Measurements from ENCODE around the gene AOC2.
"Not testable (repeated sequence)": the region's sequence is repeated elsewhere in the genome, so short reads cannot be mapped to it uniquely, and the experiment has no call there.

AOC2 gene

GRCh38 chr17:42853968-42854790 lies 9.8 kb downstream of the AOC2 start:
- no peak for DNase-seq

GRCh38 chr17:42855048-42855596 lies 10.7 kb downstream of the AOC2 start:
- no peak for DNase-seq

- not testable (repeated sequence) for DNase-seq
These were observed 11.7 kb downstream of the AOC2 start for GRCh38 chr17:42856093-42856492.

- DNase-seq: not testable (repeated sequence)
These were observed 12.1 kb downstream of the AOC2 start for GRCh38 chr17:42856516-42856915.

- DNase-seq: no peak
These were observed 13.0 kb downstream of the AOC2 start for GRCh38 chr17:42857389-42857788.

- DNase-seq: no peak
These were observed 21.3 kb downstream of the AOC2 start for GRCh38 chr17:42865638-42866094.

- DNase-seq: no peak
These were observed 21.8 kb downstream of the AOC2 start for GRCh38 chr17:42866216-42866615.

- DNase-seq: no peak
These were observed 22.5 kb downstream of the AOC2 start for GRCh38 chr17:42866631-42867575.

GRCh38 chr17:42867694-42868261 lies 23.4 kb downstream of the AOC2 start:
- not testable (repeated sequence) for DNase-seq

GRCh38 chr17:42868338-42868737 lies 24.0 kb downstream of the AOC2 start:
- no peak for DNase-seq

- no peak for DNase-seq
These were observed 27.3 kb downstream of the AOC2 start for GRCh38 chr17:42871647-42872046.

- no peak for DNase-seq
These were observed 28.0 kb downstream of the AOC2 start for GRCh38 chr17:42872251-42872965.

GRCh38 chr17:42873315-42873714 lies 28.9 kb downstream of the AOC2 start:
- no peak for DNase-seq

GRCh38 chr17:42873932-42874695 lies 29.7 kb downstream of the AOC2 start:
- not testable (repeated sequence) for DNase-seq

GRCh38 chr17:42877037-42877436 lies 32.7 kb downstream of the AOC2 start:
- DNase-seq: no peak

GRCh38 chr17:42878123-42878880 lies 33.9 kb downstream of the AOC2 start:
- no peak for DNase-seq

- DNase-seq: no peak
These were observed 34.7 kb downstream of the AOC2 start for GRCh38 chr17:42878924-42879595.

- DNase-seq: no peak
These were observed 35.2 kb downstream of the AOC2 start for GRCh38 chr17:42879596-42879985.

- no peak for DNase-seq
These were observed 36.5 kb downstream of the AOC2 start for GRCh38 chr17:42880776-42881310.

GRCh38 chr17:42881706-42882105 lies 37.3 kb downstream of the AOC2 start:
- not testable (repeated sequence) for DNase-seq

All from MV-4-11 (cell line).